Body of pancreas (tissue), 4 donors: ENCODE results near the gene PPFIBP2. TPM values are rescaled to one million over a fixed set of nuclear protein-coding genes. Genes with fewer than 3 reads are reported as not detected.

Experiments
- ATAC-seq: fragments of 150-250 bp; one replicate; pipeline ENCODE4 v1.9.1; 2016
- DNase-seq, 4 donors: peaks; one replicate each; pipeline ENCODE4 v3.0.0-alpha.2; 2019
- H3K27ac ChIP-seq, 4 donors: fragments of 200-600 bp; sonication (generic); 1 replicate in 3 of 4; 2 replicates in 1 of 4; pipeline versions ENCODE4 v1.5.1 to v1.6.1; 2016 to 2019; ENCODE audit warnings: mild to moderate bottlenecking in 1 of 4, mixed read lengths in 1 of 4, moderate library complexity in 1 of 4
- H3K27me3 ChIP-seq, 2 donors: fragments of 200-600 bp; sonication (generic); one replicate each; pipeline ENCODE4 v1.6.0; 2016; ENCODE audit warnings: mild to moderate bottlenecking in 1 of 2
- H3K36me3 ChIP-seq, 2 donors: fragments of 200-600 bp; sonication (generic); replicated peaks in 1 of 2; 2 replicates each; pipeline ENCODE4 v1.5.1; 2016; ENCODE audit warnings: low read depth in 2 of 2; ENCODE audit not compliant: insufficient read depth in 1 of 2
- H3K4me1 ChIP-seq: fragments of 200-600 bp; sonication (generic); one replicate; pipeline ENCODE4 v1.6.0; 2016
- H3K4me3 ChIP-seq, 2 donors: fragments of 200-600 bp; sonication (generic); 1 replicate in 1 of 2; 2 replicates in 1 of 2; pipeline ENCODE4 v1.5.1; 2016 to 2019
- H3K9me3 ChIP-seq, 3 donors: fragments of 200-600 bp; sonication (generic); 1 replicate in 2 of 3; 2 replicates in 1 of 3; pipeline ENCODE4 v1.5.1; 2016
- CTCF ChIP-seq, 7 experiments: fragments of 450-650 bp in 4 of 7; fragments of 200-600 bp in 3 of 7; sonication (generic) in 3 of 7; IDR thresholded peaks; one replicate each; pipeline ENCODE4 v1.5.1; 2016 to 2019; ENCODE audit warnings: antibody characterized with exemption in 7 of 7
- POLR2A ChIP-seq, 3 donors: fragments of 450-650 bp; IDR thresholded peaks; one replicate each; pipeline ENCODE4 v1.6.1; 2016; ENCODE audit warnings: antibody characterized with exemption in 3 of 3, mild to moderate bottlenecking in 2 of 3
- WGBS, 2 donors: methylation state at CpG; one replicate each; pipeline ENCODE4 v1.1.5; 2017; 5-methylcytosine and 5-hydroxymethylcytosine counted together
- intact Hi-C: fragments of 100-400 bp; cut with DNase I; formaldehyde crosslinking; loops from one replicate; pipeline ENCODE4 v1.15.1; 2023
- total RNA-seq, 2 donors: library from RNA; depleted of rRNA; stranded (reverse); fragments of >200 nt; gene quantifications; one replicate each; pipeline ENCODE4 v1.1.0, GENCODE V29; 2016

PPFIBP2 gene
- total RNA-seq, 2 donors from 2014 or later = 34.9 to 35.3 TPM

DNA sequence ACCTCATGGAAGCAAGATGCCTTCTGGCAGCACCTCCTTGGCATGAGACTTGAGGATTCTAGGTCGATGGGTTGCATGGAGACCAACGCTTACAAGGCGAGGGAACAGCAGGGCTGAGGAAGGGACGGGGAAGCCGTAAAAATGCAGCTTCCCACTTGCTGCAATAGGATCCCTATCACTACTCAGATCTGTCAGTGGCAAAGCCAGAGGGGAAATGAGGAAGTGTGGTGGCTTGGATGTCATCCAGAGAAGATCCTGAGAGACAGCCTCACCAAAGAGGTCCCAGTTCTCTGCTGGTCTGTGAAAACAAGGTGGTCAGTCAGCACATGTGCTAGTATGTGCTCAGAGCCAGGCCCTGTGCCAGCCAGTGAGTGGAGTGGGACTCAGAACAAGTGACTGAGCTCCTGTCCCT lies 137.3 kb downstream of the PPFIBP2 start:
- 71 to 83% methylated on average over 5 of the region's 5 CpGs for WGBS, 2 donors
- no peak overlapping the region for H3K27ac ChIP-seq
- H3K36me3 ChIP-seq = peaks cover 0 to 20% of the 10 kb centered on the region in 2 donors
- no peaks in the 10 kb centered on the region for H3K27me3 ChIP-seq
- no peak for TF ChIP-seq CTCF (IDR thresholded peaks at IDR 0.05)
- no peak for TF ChIP-seq POLR2A (IDR thresholded peaks at IDR 0.05)
- H3K4me1 ChIP-seq = peaks cover 6% of the 10 kb centered on the region
- intact Hi-C loops = loop anchor here (5.0 kb wide), 1 partner anchor 79 kb away; no protein-coding TSS in a partner anchor
- no peaks in the 10 kb centered on the region for H3K9me3 ChIP-seq
- DNase-seq (peak in 1 of 4 donors; percentile 31), ATAC-seq (no peak)
- H3K4me3 ChIP-seq = no peak overlapping the region

DNA sequence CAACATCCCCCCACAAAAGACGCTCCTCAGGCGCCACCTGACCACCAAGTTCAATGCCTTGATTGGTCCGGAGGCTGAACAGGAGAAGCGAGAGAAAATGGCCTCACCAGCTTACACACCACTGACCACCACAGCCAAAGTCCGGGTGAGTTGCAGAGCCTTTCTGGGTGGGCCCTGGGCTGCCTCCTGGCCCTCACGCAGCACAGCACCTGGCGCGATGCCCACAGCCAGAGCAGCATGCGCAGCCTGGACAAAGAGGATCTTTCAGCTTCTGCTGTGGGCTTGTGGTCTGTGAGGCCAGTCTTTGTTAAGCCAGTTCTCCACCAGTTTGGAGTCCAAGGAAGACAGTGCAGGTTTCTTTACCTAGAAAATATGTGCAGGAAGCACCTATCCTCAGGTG lies 137.9 kb downstream of the PPFIBP2 start:
- Histone ChIP-seq H3K27ac (no peak overlapping the region), H3K4me3 (no peak overlapping the region), H3K9me3 (no peaks in the 10 kb centered on the region), H3K36me3 (peaks cover 0 to 20% of the 10 kb centered on the region in 2 donors), H3K27me3 (no peaks in the 10 kb centered on the region), H3K4me1 (peaks cover 6% of the 10 kb centered on the region)
- 82 to 97% methylated on average over 3 to 9 of the region's 9 CpGs for WGBS, 2 donors
- no peak for DNase-seq
- no peak for TF ChIP-seq POLR2A (IDR thresholded peaks at IDR 0.05)
- TF ChIP-seq CTCF (IDR thresholded peaks at IDR 0.05) = no peak
- intact Hi-C loops = loop anchor here (5.0 kb wide), 1 partner anchor 79 kb away; no protein-coding TSS in a partner anchor
- ATAC-seq = no peak

GRCh38 chr11:7654195-7654705 lies 140.5 kb downstream of the PPFIBP2 start:
- peaks cover 0 to 17% of the 10 kb centered on the region in 2 donors for H3K36me3 ChIP-seq
- no peaks in the 10 kb centered on the region for H3K9me3 ChIP-seq
- H3K27me3 ChIP-seq = no peaks in the 10 kb centered on the region
- no peaks in the 10 kb centered on the region for H3K4me1 ChIP-seq
- H3K4me3 ChIP-seq = no peak overlapping the region
- no peak for DNase-seq
- no peak overlapping the region for H3K27ac ChIP-seq
- intact Hi-C loops = loop anchor here (5.0 kb wide), 1 partner anchor 82 kb away; no protein-coding TSS in a partner anchor
- TF ChIP-seq CTCF (IDR thresholded peaks at IDR 0.05) (no peak), POLR2A (IDR thresholded peaks at IDR 0.05) (no peak)
- ATAC-seq = no peak
- 88 to 100% methylated on average over 1 to 4 of the region's 4 CpGs for WGBS, 2 donors

GRCh38 chr11:7655253-7656217 lies 141.7 kb downstream of the PPFIBP2 start:
- Histone ChIP-seq H3K4me1 (no peaks in the 10 kb centered on the region), H3K27me3 (no peaks in the 10 kb centered on the region), H3K9me3 (no peaks in the 10 kb centered on the region), H3K4me3 (no peak overlapping the region), H3K36me3 (peaks cover 0 to 13% of the 10 kb centered on the region in 2 donors), H3K27ac (no peak overlapping the region)
- no peak for DNase-seq
- TF ChIP-seq POLR2A (IDR thresholded peaks at IDR 0.05) (no peak), CTCF (IDR thresholded peaks at IDR 0.05) (no peak)
- 78 to 96% methylated on average over 4 to 14 of the region's 14 CpGs for WGBS, 2 donors
- no peak for ATAC-seq
- intact Hi-C loops = no loop called here
